ENCODE results near the gene EMC9. TPM values are rescaled to one million over a fixed set of nuclear protein-coding genes. Genes with fewer than 3 reads are reported as not detected.

Gene EMC9
- total and polyA plus RNA-seq, 10 of the 15 experiments (the other 5 are each of a cell fraction or from before 2014, with no cell fraction given) = 15.3 to 60.5 (median 30.3) TPM

- TF ChIP-seq RELB (IDR thresholded peaks at IDR 0.05; ENCODE audit: low read depth) (peak; percentile 84), ZZZ3 (IDR thresholded peaks at IDR 0.05; ENCODE audit: control insufficient read depth, insufficient read length, low read depth) (peak; percentile 85), PBX3 (IDR thresholded peaks at IDR 0.05; ENCODE audit: insufficient replicate concordance, low read depth, low read length) (peak; percentile 36), BCLAF1 (IDR thresholded peaks at IDR 0.05) (no peak), HCFC1 (IDR thresholded peaks at IDR 0.05; ENCODE audit: low read length) (peak; percentile 95), REST (IDR thresholded peaks at IDR 0.05; ENCODE audit: low read depth, low read length) (0 out of 2 replicates have a peak, but pooled peaks have one; percentile 43), BACH1 (IDR thresholded peaks at IDR 0.05; ENCODE audit: borderline replicate concordance) (peak; percentile 51; the same call in 1 of the 2 replicates), SMARCA5 (IDR thresholded peaks at IDR 0.05) (0 out of 2 replicates have a peak, but pooled peaks have one; percentile 46), SKIL (IDR thresholded peaks at IDR 0.05; ENCODE audit: low read depth, poor library complexity, severe bottlenecking) (peak; percentile 37), FOXK2 (IDR thresholded peaks at IDR 0.05) (peak; percentile 62), CTCF (IDR thresholded peaks at IDR 0.05 in 2 of 3, conservative IDR thresholded peaks at IDR 0.05 in 1 of 3; ENCODE audit: control insufficient read depth in 2 of 3, extremely low read depth in 1 of 3, insufficient read depth in 1 of 3, low read depth in 3 of 3, low read length in 3 of 3) (no peak), NR2F1 (conservative IDR thresholded peaks at IDR 0.05) (no peak; the same call in 1 of the 2 replicates)
Observed at GRCh38 chr14:24188251-24189058, 47.1 kb upstream of the EMC9 start, which contains the start of gene IPO4 (continued).
